ENCODE results near the gene SLC38A8.

- TF ChIP-seq CTCF (IDR thresholded peaks at IDR 0.05) (no peak), POLR2A (IDR thresholded peaks at IDR 0.05) (no peak), POLR2AphosphoS5 (IDR thresholded peaks at IDR 0.05) (no peak), EP300 (IDR thresholded peaks at IDR 0.05) (no peak)
Observed at GRCh38 chr16:83972256-83973008, 70.2 kb downstream of the SLC38A8 start.

All from suprapubic skin (tissue), 4 donors.